Measurements from ENCODE around the gene CACFD1.

Gene CACFD1

GRCh38 chr9:133476036-133476931 lies 16.5 kb downstream of the CACFD1 start:
- no peak for ATAC-seq
- no peak for TF ChIP-seq POU6F1 (CRISPR knock-in tag; IDR thresholded peaks at IDR 0.05; ENCODE audit: borderline replicate concordance, low read depth)
- no peak for TF ChIP-seq CSRNP3 (CRISPR knock-in tag; IDR thresholded peaks at IDR 0.05)
- no peak for TF ChIP-seq ZFP3 (CRISPR knock-in tag; IDR thresholded peaks at IDR 0.05)
- no peak for TF ChIP-seq BACH2 (CRISPR knock-in tag; IDR thresholded peaks at IDR 0.05; ENCODE audit: borderline replicate concordance)
- no peak for TF ChIP-seq PPARA (CRISPR knock-in tag; IDR thresholded peaks at IDR 0.05; ENCODE audit: borderline replicate concordance)
- TF ChIP-seq ESRRG (CRISPR knock-in tag; IDR thresholded peaks at IDR 0.05) = no peak
- no peak for TF ChIP-seq SNAI2 (CRISPR knock-in tag; IDR thresholded peaks at IDR 0.05)
- no peak for TF ChIP-seq GLIS3 (CRISPR knock-in tag; IDR thresholded peaks at IDR 0.05)

- TF ChIP-seq PATZ1 (CRISPR knock-in tag; IDR thresholded peaks at IDR 0.05; ENCODE audit: borderline replicate concordance) (no peak), POU6F1 (CRISPR knock-in tag; IDR thresholded peaks at IDR 0.05; ENCODE audit: borderline replicate concordance, low read depth) (no peak), TOX (CRISPR knock-in tag; IDR thresholded peaks at IDR 0.05; ENCODE audit: borderline replicate concordance) (no peak), GLIS3 (CRISPR knock-in tag; IDR thresholded peaks at IDR 0.05) (no peak), ZNF8 (CRISPR knock-in tag; IDR thresholded peaks at IDR 0.05) (no peak), RARB (CRISPR knock-in tag; IDR thresholded peaks at IDR 0.05) (no peak), ESRRG (CRISPR knock-in tag; IDR thresholded peaks at IDR 0.05) (no peak), ZFP3 (CRISPR knock-in tag; IDR thresholded peaks at IDR 0.05) (no peak), CSDC2 (CRISPR knock-in tag; IDR thresholded peaks at IDR 0.05) (no peak), ISL1 (CRISPR knock-in tag; IDR thresholded peaks at IDR 0.05) (no peak), TCF4 (CRISPR knock-in tag; IDR thresholded peaks at IDR 0.05; ENCODE audit: borderline replicate concordance) (no peak), CSRNP3 (CRISPR knock-in tag; IDR thresholded peaks at IDR 0.05) (no peak), TSHZ2 (CRISPR knock-in tag; IDR thresholded peaks at IDR 0.05) (no peak), ZNF70 (CRISPR knock-in tag; IDR thresholded peaks at IDR 0.05) (no peak), CREB5 (CRISPR knock-in tag; IDR thresholded peaks at IDR 0.05; ENCODE audit: low read depth) (no peak), ARNTL (CRISPR knock-in tag; IDR thresholded peaks at IDR 0.05; ENCODE audit: borderline replicate concordance, low read depth) (no peak), PPARA (CRISPR knock-in tag; IDR thresholded peaks at IDR 0.05; ENCODE audit: borderline replicate concordance) (no peak), BACH2 (CRISPR knock-in tag; IDR thresholded peaks at IDR 0.05; ENCODE audit: borderline replicate concordance) (no peak), SNAI2 (CRISPR knock-in tag; IDR thresholded peaks at IDR 0.05) (no peak), ZFP30 (CRISPR knock-in tag; IDR thresholded peaks at IDR 0.05) (no peak)
- ATAC-seq = no peak
Observed at GRCh38 chr9:133476941-133477340, 17.2 kb downstream of the CACFD1 start.

Measured in SK-N-SH treated with all-trans-retinoic acid at 6 μM for 48 hours (cell line).